HG03139 (cell line): ENCODE measurements around the gene CHST8.
"Not testable (repeated sequence)": the region's sequence is repeated elsewhere in the genome, so short reads cannot be mapped to it uniquely, and the experiment has no call there.

ENCODE experiments used
- ATAC-seq: cut with Tn5 transposase; IDR thresholded peaks from one replicate; pipeline ENCODE4 v1.9.1; 2021; ENCODE audit not compliant: unreplicated experiment

Gene CHST8

GRCh38 chr19:33689138-33689746 lies 67.5 kb downstream of the CHST8 start:
- ATAC-seq, result no peak

GRCh38 chr19:33689868-33690267 lies 68.1 kb downstream of the CHST8 start:
- no peak for ATAC-seq

- no peak for ATAC-seq
These were observed 68.8 kb downstream of the CHST8 start for GRCh38 chr19:33690378-33691029.

GRCh38 chr19:33691030-33691427 lies 69.3 kb downstream of the CHST8 start:
- ATAC-seq, result no peak

- ATAC-seq, result no peak
These were observed 70.0 kb downstream of the CHST8 start for GRCh38 chr19:33691736-33692135.

GRCh38 chr19:33693678-33694077 lies 71.9 kb downstream of the CHST8 start:
- ATAC-seq, result no peak

- ATAC-seq, result not testable (repeated sequence)
These were observed 73.8 kb downstream of the CHST8 start for GRCh38 chr19:33695547-33695946.

GRCh38 chr19:33697766-33698165 lies 76.0 kb downstream of the CHST8 start:
- no peak for ATAC-seq

GRCh38 chr19:33698576-33699435 lies 77.1 kb downstream of the CHST8 start:
- no peak for ATAC-seq

- ATAC-seq, result no peak
These were observed 78.1 kb downstream of the CHST8 start for GRCh38 chr19:33699754-33700407.

- ATAC-seq, result no peak
These were observed 78.8 kb downstream of the CHST8 start for GRCh38 chr19:33700408-33701013.

- ATAC-seq, result no peak
These were observed 79.8 kb downstream of the CHST8 start for GRCh38 chr19:33701565-33701964.

GRCh38 chr19:33702606-33703437 lies 81.1 kb downstream of the CHST8 start:
- no peak for ATAC-seq

GRCh38 chr19:33703438-33703750 lies 81.6 kb downstream of the CHST8 start:
- ATAC-seq, result no peak

GRCh38 chr19:33703821-33704220 lies 82.1 kb downstream of the CHST8 start:
- ATAC-seq, result no peak

GRCh38 chr19:33704271-33704670 lies 82.5 kb downstream of the CHST8 start:
- ATAC-seq, result no peak

- no peak for ATAC-seq
These were observed 83.5 kb downstream of the CHST8 start for GRCh38 chr19:33705090-33705847.

- ATAC-seq, result no peak
These were observed 84.1 kb downstream of the CHST8 start for GRCh38 chr19:33705860-33706259.

- ATAC-seq, result no peak
These were observed 84.9 kb downstream of the CHST8 start for GRCh38 chr19:33706631-33707030.

GRCh38 chr19:33712268-33712667 lies 90.5 kb downstream of the CHST8 start:
- no peak for ATAC-seq
